Activated T-helper 1 cell treated with anti-CD3 and anti-CD28 coated beads, Interleukin-12 subunit alpha, Interleukin-12 subunit beta, Interleukin-2, Interleukin-4 antibody, amounts not matched to agents 30 ng/mL and 10 ng/mL and 1 ng/mL, durations not matched to agents 14 hours and 24 hours and 36 hours (primary cell): ENCODE data around the gene DOCK3. TPM values are rescaled to one million over a fixed set of nuclear protein-coding genes. Genes with fewer than 3 reads are reported as not detected.
"Not testable (repeated sequence)": the region's sequence is repeated elsewhere in the genome, so short reads cannot be mapped to it uniquely, and the experiment has no call there.

Experiments used
- DNase-seq: peaks from one replicate; pipeline ENCODE4 v3.0.0; 2021; ENCODE audit warnings: low spot score
- H3K27ac Mint-ChIP-seq: one replicate; pipeline ENCODE4 v1.8.0; 2021; ENCODE audit warnings: mild to moderate bottlenecking, mixed read lengths
- H3K27me3 Mint-ChIP-seq: one replicate; pipeline ENCODE4 v1.8.0; 2022; ENCODE audit warnings: mild to moderate bottlenecking, moderate library complexity, mixed read lengths; ENCODE audit not compliant: insufficient read depth
- H3K36me3 Mint-ChIP-seq: one replicate; pipeline ENCODE4 v1.8.0; 2021; ENCODE audit warnings: low read depth, mixed read lengths
- H3K4me1 Mint-ChIP-seq: one replicate; pipeline ENCODE4 v1.8.0; 2021; ENCODE audit warnings: low read depth, mixed read lengths
- H3K4me3 Mint-ChIP-seq: one replicate; pipeline ENCODE4 v1.8.0; 2021; ENCODE audit warnings: mild to moderate bottlenecking, moderate library complexity, mixed read lengths
- H3K9me3 Mint-ChIP-seq: one replicate; pipeline ENCODE4 v1.8.0; 2021; ENCODE audit warnings: mixed read lengths
- intact Hi-C: fragments of 100-400 bp; cut with micrococcal nuclease; formaldehyde crosslinking; loops from one replicate; pipeline ENCODE4 v1.15.1; 2024
- total RNA-seq: library from RNA; stranded (reverse); gene quantifications from 2 replicates; pipeline ENCODE4 v1.2.3, GENCODE V29; 2022

The DOCK3 gene
- total RNA-seq, 1 donor from 2014 or later: 1.5 TPM

- H3K9me3 Mint-ChIP-seq, H3K36me3 Mint-ChIP-seq, H3K27me3 Mint-ChIP-seq, H3K4me1 Mint-ChIP-seq, intact Hi-C loops, H3K4me3 Mint-ChIP-seq, H3K27ac Mint-ChIP-seq, DNase-seq: not testable (repeated sequence)
These were observed 116.2 kb downstream of the DOCK3 start for GRCh38 chr3:50790894-50791293.

GRCh38 chr3:50792568-50792967, 117.8 kb downstream of the DOCK3 start:
- Mint-ChIP-seq H3K27ac (no peak overlapping the region), H3K9me3 (no peaks in the 10 kb centered on the region), H3K36me3 (no peaks in the 10 kb centered on the region), H3K4me3 (no peak overlapping the region), H3K4me1 (no peaks in the 10 kb centered on the region), H3K27me3 (no peaks in the 10 kb centered on the region)
- intact Hi-C loops: no loop called here
- no peak for DNase-seq

- H3K4me3 Mint-ChIP-seq, H3K36me3 Mint-ChIP-seq, H3K27me3 Mint-ChIP-seq, H3K4me1 Mint-ChIP-seq, DNase-seq, H3K27ac Mint-ChIP-seq, intact Hi-C loops: not testable (repeated sequence)
- H3K9me3 Mint-ChIP-seq: peaks cover 48% of the 10 kb centered on the region
These were observed 129.1 kb downstream of the DOCK3 start for GRCh38 chr3:50803805-50804204.

GRCh38 chr3:50804376-50804775, 129.6 kb downstream of the DOCK3 start:
- peaks cover 43% of the 10 kb centered on the region for H3K9me3 Mint-ChIP-seq
- H3K4me3 Mint-ChIP-seq, H3K4me1 Mint-ChIP-seq, intact Hi-C loops, DNase-seq, H3K27ac Mint-ChIP-seq, H3K27me3 Mint-ChIP-seq, H3K36me3 Mint-ChIP-seq: not testable (repeated sequence)

GRCh38 chr3:50805321-50805720, 130.6 kb downstream of the DOCK3 start:
- peaks cover 34% of the 10 kb centered on the region for H3K9me3 Mint-ChIP-seq
- H3K27ac Mint-ChIP-seq: no peak overlapping the region
- no peak for DNase-seq
- H3K4me1 Mint-ChIP-seq: no peaks in the 10 kb centered on the region
- H3K4me3 Mint-ChIP-seq: no peak overlapping the region
- intact Hi-C loops: no loop called here
- H3K36me3 Mint-ChIP-seq: no peaks in the 10 kb centered on the region
- no peaks in the 10 kb centered on the region for H3K27me3 Mint-ChIP-seq

GRCh38 chr3:50806031-50806430, 131.3 kb downstream of the DOCK3 start:
- no peaks in the 10 kb centered on the region for H3K36me3 Mint-ChIP-seq
- intact Hi-C loops: no loop called here
- H3K4me3 Mint-ChIP-seq: no peak overlapping the region
- no peak overlapping the region for H3K27ac Mint-ChIP-seq
- peaks cover 27% of the 10 kb centered on the region for H3K9me3 Mint-ChIP-seq
- DNase-seq: no peak
- H3K4me1 Mint-ChIP-seq: no peaks in the 10 kb centered on the region
- peaks cover 2% of the 10 kb centered on the region for H3K27me3 Mint-ChIP-seq

- peaks cover 2% of the 10 kb centered on the region for H3K27me3 Mint-ChIP-seq
- DNase-seq: no peak
- H3K4me1 Mint-ChIP-seq: no peaks in the 10 kb centered on the region
- intact Hi-C loops: no loop called here
- no peak overlapping the region for H3K4me3 Mint-ChIP-seq
- H3K36me3 Mint-ChIP-seq: no peaks in the 10 kb centered on the region
- H3K27ac Mint-ChIP-seq: no peak overlapping the region
- peaks cover 19% of the 10 kb centered on the region for H3K9me3 Mint-ChIP-seq
These were observed 132.1 kb downstream of the DOCK3 start for GRCh38 chr3:50806806-50807205.

- Mint-ChIP-seq H3K4me3 (no peak overlapping the region), H3K36me3 (no peaks in the 10 kb centered on the region), H3K9me3 (peaks cover 15% of the 10 kb centered on the region), H3K4me1 (no peaks in the 10 kb centered on the region), H3K27ac (no peak overlapping the region), H3K27me3 (peaks cover 2% of the 10 kb centered on the region)
- DNase-seq: no peak
- intact Hi-C loops: no loop called here
These were observed 132.5 kb downstream of the DOCK3 start for GRCh38 chr3:50807266-50807665.

- H3K27me3 Mint-ChIP-seq: peaks cover 2% of the 10 kb centered on the region
- intact Hi-C loops: no loop called here
- no peak for DNase-seq
- H3K9me3 Mint-ChIP-seq: no peaks in the 10 kb centered on the region
- no peaks in the 10 kb centered on the region for H3K36me3 Mint-ChIP-seq
- H3K4me3 Mint-ChIP-seq: no peak overlapping the region
- no peaks in the 10 kb centered on the region for H3K4me1 Mint-ChIP-seq
- no peak overlapping the region for H3K27ac Mint-ChIP-seq
These were observed 137.2 kb downstream of the DOCK3 start for GRCh38 chr3:50811893-50812292.

- Mint-ChIP-seq H3K27ac (no peak overlapping the region), H3K4me1 (no peaks in the 10 kb centered on the region), H3K9me3 (peaks cover 6% of the 10 kb centered on the region), H3K4me3 (no peak overlapping the region), H3K36me3 (no peaks in the 10 kb centered on the region), H3K27me3 (peaks cover 1% of the 10 kb centered on the region)
- intact Hi-C loops: no loop called here
- DNase-seq: no peak
These were observed 141.1 kb downstream of the DOCK3 start for GRCh38 chr3:50815844-50816243.

GRCh38 chr3:50816894-50817293, 142.2 kb downstream of the DOCK3 start:
- Mint-ChIP-seq H3K9me3 (peaks cover 6% of the 10 kb centered on the region), H3K36me3 (no peaks in the 10 kb centered on the region), H3K4me3 (no peak overlapping the region), H3K27me3 (no peaks in the 10 kb centered on the region), H3K4me1 (no peaks in the 10 kb centered on the region), H3K27ac (no peak overlapping the region)
- intact Hi-C loops: no loop called here
- no peak for DNase-seq

GRCh38 chr3:50817756-50818529, 143.2 kb downstream of the DOCK3 start:
- H3K9me3 Mint-ChIP-seq: peaks cover 6% of the 10 kb centered on the region
- H3K4me1 Mint-ChIP-seq: no peaks in the 10 kb centered on the region
- no peak for DNase-seq
- no peaks in the 10 kb centered on the region for H3K36me3 Mint-ChIP-seq
- H3K27me3 Mint-ChIP-seq: no peaks in the 10 kb centered on the region
- H3K4me3 Mint-ChIP-seq: no peak overlapping the region
- intact Hi-C loops: no loop called here
- H3K27ac Mint-ChIP-seq: no peak overlapping the region

GRCh38 chr3:50819882-50820281, 145.2 kb downstream of the DOCK3 start:
- Mint-ChIP-seq H3K4me1 (no peaks in the 10 kb centered on the region), H3K27ac (no peak overlapping the region), H3K27me3 (no peaks in the 10 kb centered on the region), H3K4me3 (no peak overlapping the region), H3K36me3 (no peaks in the 10 kb centered on the region), H3K9me3 (peaks cover 6% of the 10 kb centered on the region)
- no peak for DNase-seq
- intact Hi-C loops: no loop called here

GRCh38 chr3:50825841-50826240, 151.1 kb downstream of the DOCK3 start:
- H3K27ac Mint-ChIP-seq: no peak overlapping the region
- DNase-seq: no peak
- no peaks in the 10 kb centered on the region for H3K36me3 Mint-ChIP-seq
- no peaks in the 10 kb centered on the region for H3K4me1 Mint-ChIP-seq
- no peak overlapping the region for H3K4me3 Mint-ChIP-seq
- peaks cover 4% of the 10 kb centered on the region for H3K27me3 Mint-ChIP-seq
- intact Hi-C loops: no loop called here
- no peaks in the 10 kb centered on the region for H3K9me3 Mint-ChIP-seq
